NCI-H2196 treated with DMSO at 0.1 percent for 48 hours (cell line): ENCODE measurements around the gene SYNRG.
A peak's percentile ranks its signal among the peaks of the same experiment; 100 is the strongest.

ENCODE experiments used
- DNase-seq: peaks from one replicate; lab custom pipeline; 2025; ENCODE audit not compliant: unreplicated experiment; lab: John Stamatoyannopoulos, UW

Gene SYNRG

DNA sequence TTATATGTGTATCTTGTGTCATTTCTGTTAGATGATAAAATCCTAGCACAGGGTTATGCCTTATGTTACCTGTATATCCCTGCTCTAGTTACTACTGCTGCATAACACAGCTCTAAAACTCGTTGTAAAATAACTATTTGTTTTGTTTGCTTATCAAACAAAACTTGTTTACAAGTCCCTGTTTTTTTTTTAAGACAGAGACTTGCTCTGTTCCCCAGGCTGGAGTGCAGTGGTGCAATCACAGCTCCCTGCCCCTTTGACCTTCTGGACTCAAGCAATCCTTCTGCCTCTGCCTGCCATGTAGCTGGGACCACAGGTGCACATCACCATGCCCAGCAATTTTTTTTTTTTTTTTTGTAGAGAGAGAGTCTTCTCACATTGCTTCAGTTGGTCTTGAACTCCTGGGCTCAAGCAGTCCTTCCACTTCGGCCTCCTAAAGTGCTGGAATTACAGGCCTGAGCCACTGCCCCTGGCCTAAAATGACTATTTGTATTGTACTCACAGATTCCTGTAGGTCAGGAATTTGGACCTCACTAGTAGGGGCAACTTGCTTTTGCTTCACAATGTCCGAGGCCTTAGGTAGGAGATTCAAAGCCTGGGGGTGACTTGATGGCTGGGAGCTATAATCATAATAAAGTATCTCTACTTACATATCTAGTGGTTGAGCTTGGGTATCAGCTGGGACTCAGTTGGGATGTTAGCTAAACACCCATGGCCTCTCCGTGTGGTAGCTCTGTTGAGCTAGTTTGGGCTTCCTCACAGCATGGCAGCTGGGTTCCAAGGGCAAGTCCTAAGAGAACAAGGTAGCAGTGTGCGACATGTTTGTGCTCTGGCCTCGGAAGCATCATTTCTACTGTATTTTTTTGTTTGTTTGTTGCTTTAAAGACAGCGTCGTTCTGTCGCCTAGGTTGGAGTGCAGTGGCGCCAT is 106.9 kb downstream of the SYNRG start:
- DNase-seq = no peak

DNA sequence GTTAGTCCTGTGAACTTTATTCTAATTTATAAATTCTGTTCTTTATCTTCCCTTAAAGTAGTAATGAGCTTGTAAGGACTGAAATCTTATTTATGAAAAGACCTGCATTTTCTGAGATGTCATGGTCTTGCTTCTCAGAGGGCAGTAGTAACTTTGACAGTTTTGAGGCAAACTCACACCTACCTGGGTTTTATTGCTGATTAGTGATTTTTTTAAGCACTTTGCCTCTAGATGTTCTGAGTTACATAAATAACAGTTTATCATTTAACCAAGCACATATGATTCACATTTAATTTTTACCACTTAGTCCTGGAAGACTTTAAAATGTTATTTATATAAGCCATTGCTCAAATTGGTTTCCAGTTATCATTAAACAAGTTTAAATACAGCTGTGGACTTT is 108.8 kb downstream of the SYNRG start:
- DNase-seq = no peak

DNA sequence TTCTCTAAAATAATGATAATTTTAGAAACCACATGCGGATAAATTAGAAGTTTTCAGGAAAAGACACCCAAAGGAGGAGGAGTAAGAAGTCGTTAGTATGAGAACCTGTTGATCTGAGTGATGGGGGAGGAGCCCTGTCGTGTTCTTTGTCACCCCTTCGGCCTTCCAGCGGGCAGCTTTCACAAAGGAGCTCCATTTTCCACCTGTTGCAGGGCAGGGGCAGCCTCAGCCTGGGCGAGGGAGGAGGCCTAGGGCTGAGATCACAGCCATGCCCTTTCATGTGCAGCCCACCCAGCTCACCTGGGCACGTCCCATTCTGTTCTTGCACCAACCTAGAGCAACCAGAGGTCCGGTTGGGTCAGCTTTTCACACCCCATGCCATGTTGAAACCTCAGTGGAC is 114.2 kb downstream of the SYNRG start:
- DNase-seq = no peak

DNA sequence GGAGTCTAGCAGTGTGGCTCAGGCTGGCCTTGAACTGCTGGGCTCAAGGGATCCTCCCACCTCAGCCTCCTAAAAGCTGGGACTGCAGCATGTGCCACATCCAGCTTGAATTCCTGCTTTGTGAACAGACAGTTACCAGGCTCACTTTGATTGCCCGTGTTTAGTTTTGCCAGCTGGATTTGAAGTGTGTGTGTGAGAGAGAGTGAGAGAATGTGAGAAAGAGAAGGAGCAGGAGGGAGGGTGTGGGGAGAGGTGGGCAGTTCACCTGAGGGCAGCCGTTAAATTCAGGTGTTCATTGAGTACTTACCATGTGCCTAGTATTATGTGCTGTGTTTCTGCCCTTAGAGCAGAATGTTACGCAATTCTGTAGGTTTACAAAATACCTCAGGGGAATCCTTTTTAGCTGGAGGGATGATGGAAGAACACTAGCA is 114.8 kb downstream of the SYNRG start:
- DNase-seq = no peak

DNA sequence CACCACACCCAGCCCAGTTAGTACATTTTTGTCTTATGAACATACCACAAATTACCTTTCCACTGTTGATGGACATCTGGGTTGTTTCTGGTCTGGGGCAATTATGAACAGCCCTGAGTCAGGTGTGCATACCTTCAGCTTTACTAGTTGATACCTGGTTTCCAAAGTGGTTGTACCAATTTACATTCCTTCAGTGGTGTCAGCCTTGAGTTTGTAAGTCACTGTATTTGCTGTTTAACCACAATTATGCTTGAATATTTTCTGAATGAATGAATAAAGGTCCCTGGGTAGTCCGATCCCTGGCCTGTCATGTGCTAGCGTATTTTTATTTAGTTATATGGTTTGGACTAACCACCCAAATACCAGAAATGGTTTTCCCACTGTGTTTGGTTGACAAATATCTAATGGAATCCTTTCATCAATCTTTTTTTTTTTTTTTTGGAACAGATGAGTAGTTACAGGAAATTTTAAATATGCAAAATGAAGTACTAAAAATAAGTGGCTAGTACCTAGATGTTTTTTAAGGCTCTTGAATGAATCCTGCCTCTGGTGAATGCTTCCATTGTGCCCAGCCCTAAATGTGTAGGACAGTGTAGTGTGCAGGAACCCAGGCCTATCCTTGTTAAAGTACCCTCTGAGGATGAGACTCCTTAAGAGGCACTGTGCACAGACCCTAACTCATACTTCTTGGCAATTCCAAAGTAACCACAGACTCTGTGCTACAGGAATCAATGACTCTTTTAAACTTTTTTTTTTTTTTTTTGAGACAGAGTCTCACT is 115.8 kb downstream of the SYNRG start:
- DNase-seq = no peak

DNA sequence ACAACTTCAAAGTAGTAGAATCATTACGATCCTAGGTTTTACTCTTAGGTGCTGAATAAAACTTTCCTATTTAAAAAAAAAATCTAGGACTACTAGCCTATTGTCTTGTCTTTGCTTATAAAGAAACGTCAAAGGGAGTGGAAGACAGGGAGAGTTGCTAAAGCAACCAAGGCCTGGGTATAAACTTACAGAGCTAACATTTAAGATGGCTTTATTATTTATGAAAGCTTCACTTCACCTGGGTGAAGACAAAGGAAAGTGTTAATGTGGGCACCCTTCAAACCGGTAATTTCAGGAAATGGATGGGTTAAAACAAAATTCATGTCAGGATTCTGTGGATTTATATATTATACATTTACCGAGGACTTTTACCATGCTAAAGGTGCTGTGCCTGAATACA is 117.1 kb downstream of the SYNRG start:
- DNase-seq = no peak

DNA sequence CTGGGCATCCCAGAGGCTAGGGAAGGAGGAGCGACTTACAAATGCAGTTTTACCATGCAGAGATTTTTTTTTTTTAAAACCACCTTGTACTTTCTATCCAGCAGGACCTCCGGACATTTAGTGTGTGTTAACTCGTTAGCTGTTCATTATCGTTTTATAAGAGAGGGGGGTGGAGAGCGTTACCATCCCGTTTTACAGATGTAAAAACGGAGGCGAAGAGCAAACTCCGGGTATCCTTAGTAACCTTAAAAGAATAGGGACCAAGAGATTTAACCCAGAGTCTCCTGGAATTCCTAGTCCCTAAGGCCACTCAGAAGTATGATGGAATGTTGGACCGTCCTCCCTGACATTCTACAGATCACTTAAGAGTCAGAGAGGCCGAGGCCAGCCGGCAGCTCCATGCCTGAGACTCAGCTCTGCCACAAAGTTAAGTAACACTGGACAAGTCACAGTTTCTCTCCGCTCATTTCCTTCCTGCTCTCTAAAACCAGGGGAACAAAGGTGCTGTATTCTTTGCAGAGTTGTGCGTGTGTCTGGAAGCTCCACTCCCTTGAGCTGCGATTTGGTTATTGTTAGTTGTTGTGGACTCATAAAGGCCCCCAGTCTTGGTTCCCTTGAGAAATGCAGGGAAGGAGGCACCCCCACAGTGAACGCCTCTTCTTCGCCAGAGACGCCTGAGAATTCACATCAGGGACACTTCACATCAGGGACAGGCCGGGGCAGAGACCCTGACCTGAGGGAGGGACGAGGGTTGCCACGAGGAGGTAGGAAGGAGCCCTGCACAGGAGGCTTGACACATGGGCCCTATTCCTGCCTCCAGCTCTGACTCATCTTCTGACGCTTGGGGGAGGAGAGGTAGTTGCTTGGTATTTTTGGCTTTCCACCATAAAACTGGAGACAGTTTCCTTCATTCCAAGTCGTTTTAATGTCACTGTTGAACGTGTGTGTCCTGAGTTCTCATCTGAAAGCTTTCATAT is 118.3 kb downstream of the SYNRG start:
- DNase-seq = no peak

DNA sequence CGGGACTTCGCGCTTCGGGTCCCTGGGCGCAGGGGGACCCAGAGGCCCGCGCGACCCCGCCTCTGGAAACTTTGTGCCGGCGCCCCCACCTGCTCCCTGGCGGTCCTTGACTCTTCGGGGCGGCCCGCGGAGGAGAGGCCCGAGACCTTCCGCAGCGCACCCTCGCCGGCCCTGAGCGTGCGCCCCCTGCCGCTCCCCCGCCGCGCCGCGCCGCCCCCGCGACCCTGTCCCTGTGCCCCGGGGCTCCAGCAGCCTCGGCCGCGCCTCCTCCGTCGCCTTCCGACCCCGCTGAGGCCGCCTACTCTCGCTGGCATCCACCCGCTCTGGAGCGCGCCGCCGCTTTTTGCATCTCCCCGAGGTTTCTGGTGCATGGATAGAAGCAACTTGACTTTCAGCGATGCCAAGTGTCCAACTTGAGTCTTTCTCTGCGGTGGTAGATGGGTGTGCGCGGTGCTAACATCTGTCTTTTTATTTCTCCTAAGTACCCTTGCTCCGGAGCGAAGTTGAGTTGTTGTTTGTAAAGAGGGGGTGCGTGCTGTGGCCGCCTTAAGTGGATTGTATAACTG is 119.1 kb downstream of the SYNRG start:
- no peak for DNase-seq

DNA sequence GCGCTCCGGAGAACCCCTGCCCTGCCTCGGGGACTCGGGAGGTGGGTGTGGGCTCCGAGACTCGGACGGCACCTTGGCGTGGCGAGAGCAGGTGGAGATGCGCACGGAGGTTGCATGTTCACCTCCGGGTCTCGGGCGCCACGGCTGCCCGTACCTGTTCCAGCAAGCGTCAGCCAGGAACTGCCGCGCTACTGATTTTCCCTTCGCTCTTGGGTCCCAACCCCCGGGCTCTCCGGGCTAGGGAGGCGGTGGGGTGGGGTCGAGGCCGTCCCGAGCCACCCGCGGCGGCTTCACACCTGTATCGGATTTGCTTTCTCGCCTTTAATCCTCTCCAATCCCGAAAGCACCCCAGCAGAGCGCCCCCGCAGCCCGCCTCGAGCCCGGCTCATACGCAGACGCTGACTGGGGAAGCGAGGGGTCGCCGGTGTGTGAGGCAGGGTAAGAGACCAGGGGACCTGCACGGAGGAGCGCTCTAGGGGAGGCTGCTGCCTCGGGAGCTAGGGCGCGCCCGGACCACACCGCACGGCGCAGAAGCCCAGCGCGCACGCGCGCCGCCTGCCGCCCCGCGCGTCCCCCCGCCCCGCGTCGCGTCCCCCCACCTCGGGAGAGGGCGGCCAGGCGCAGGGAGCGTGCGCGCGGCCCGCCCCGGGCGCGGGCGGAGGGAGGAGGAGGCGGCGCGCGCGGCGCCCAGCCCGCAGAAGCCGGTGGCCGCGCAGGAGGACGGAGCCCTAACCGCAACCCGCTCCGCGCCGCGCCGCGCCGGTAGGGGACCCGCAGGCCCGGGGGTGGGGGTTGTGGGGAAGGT is 119.8 kb downstream of the SYNRG start, which contains the start of gene DUSP14:
TSS of gene DUSP14 (plus strand) at position 695 of the 805 bp plus-strand sequence. CDS start 22,382 bp downstream, outside the sequence.
- peak; percentile 28 for DNase-seq

DNA sequence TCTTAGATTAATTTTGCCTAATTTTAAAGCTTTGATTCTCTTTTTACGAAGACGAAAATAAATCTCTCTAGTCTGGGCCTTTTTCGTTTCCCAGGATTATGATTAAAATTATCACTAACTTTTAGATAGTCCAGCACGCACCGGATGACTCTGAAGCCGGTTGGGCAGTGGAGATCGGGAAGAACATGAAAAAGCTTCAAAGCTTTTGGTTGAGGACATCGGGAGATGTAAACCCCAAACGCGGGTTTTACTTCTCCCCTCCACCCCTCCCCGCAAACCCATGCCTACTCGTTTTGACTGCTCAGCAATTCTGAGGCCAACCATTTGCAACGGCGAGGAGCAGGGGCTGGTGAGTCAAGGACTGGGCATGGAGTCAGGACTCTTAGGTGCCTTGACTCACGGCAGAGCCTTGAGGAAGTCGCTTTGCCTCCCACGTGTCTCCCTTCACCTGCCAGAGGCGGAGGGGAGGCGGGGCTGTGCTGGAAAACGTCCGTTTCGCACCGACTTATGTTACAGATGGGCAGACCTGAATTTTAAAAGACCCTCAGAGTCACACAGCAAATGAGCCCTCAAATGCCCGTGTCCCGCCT is 120.5 kb downstream of the SYNRG start:
- peak; percentile 12 for DNase-seq

DNA sequence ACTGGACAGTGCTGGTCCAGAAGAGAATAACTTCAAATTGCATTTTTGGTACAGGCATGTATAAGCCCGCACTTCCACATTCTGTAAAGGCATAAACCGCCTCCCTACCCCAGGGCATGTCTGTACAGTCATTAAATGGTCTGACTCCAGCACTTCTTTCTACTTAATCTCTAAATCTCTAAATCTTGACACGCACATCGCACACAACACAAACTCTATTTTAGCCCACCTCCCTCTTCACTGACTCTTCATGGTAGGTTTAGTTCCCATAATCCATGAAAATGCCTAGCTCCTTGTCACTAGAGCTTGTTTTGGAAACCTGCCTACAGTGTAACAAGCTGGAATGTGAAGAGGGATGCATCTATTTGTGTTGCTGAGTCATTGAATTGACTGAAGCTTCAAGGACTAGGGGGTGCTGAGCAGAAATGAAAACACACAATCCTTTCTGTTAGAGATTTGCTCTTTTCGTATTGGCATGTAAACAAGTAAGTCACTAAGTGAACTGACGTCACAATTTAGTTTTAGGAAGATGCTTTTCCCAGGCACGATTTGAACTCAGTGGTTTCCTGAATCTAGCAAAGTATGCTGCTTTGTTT is 121.1 kb downstream of the SYNRG start:
- DNase-seq = peak; percentile 32

DNA sequence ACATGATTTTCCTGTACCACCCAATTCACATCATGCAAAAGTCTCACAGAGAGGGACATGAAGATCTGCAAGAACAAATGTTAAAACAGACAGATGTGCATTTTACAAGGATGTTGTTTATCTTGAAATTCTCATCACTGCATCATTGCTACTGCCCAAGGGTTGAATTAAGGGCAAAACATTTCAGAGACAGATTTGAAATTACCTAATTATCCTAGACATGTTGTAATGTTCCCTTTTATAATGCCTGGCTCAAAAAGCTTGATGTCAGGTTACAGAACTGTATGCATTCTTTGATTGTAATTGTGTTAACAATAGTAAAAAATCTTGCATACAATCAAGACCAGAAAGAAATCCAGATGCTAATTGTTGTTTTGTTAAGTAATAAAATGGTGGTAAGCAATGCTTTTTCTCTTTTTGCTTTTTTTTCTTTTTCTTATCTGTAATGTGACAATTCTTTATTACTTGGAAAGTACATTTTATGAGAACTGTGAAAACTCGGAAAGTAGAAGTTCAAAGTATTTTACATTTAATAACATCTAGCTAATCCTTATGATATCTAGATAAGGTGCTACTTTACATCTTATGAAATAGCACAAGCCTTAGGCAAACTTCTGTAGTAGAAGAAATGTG is 123.2 kb downstream of the SYNRG start:
- DNase-seq = no peak

DNA sequence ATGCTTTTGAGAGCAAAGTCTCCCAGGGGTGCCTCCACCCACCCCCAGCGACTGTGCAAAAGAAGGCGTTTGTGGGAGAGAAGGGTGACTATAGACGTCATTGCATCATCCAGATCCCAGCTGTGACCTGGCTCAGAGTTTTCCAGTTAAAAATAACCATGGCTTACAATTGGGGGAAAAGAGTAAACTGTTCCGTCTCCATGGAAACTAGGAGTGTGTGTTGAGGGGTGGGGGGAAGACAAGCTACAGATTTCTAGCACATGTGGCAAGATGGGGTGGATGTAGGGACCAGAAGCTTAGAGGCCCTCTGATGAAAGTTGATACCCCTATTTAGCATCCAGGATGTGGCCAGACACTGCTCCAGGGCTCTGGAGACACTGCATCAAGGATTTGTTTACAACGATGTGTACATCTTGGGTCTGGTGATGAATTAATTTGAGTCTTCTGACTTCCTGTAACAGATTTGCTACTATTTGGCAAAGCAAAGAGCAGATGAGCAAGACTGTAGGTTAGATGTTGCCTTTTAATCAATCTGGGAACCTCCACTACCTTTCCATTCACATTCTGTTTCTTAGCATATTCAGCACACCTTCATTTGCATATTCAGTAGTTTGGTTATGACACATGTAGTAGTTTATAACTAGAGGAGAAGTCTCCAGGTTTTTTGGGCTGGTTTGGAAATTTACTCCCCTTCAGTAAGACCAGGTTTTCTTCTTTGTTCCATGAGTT is 125.7 kb downstream of the SYNRG start:
- no peak for DNase-seq

DNA sequence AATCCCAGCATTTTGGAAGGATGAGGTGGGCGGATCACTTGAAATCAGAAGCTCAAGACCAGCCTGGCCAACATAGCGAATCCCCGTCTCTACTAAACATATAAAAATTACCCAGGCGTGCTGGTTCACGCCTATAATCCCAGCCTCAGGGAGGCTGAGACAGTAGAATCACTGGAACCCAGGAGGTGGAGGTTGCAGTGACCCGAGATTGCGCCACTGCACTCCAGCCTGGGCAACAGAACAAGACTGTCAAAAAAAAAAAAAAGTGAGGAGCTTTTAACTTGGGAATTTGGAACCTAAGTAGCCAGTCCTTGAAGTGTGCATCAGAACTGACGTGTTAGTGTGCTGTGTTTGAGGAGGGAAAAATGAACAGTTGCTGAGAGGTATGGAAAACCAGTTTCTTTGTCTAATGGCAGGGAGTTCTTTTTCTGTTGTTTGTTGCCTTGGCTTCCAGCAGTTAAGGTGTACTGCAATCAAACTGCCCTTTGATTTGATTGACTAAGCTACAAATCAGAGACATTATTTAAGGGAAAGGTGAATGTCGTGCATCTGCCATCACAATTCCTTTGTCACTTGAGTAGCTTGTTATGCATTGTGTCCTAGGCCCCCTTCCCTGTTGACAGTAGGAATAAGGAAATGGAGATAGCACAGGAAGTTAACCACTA is 128.1 kb downstream of the SYNRG start:
- no peak for DNase-seq

DNA sequence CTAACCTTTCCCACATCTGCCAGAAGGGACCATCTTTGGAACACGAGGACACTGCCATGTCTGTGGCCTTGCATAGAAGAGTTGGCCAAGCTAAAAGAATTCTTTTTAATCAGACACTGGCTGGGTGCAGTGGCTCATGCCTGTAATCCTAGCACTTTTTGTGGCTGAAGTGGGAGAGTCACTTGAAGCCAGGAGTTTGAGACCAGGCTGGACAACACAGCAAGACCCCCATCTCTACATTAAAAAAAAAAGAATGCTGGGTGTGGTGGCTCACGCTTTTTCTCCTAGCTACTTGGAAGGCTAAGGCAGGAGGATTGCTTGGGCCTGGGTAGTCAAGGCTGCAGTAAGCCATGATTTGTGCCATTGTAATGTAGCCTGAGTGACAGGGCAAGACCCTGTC is 128.8 kb downstream of the SYNRG start:
- no peak for DNase-seq

DNA sequence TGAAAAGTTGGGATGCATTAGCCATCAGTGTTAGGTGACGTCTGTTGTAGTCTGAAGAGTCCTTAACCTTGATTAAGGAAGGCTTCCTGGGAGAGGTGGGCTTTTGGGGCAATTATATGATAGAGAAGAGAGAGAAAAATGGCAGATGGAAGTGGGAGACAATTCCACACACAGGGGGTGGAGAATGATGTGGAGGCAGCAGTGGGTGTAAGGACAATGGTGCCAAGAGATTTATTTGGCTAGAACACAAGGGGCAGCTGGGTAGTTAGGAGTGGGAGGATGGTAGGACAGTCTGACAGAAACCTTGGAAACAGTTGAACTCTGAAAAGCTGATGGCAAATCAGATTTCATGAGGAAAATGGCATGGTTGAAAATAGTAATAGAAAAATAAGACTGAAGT is 130.2 kb downstream of the SYNRG start:
- DNase-seq = no peak

DNA sequence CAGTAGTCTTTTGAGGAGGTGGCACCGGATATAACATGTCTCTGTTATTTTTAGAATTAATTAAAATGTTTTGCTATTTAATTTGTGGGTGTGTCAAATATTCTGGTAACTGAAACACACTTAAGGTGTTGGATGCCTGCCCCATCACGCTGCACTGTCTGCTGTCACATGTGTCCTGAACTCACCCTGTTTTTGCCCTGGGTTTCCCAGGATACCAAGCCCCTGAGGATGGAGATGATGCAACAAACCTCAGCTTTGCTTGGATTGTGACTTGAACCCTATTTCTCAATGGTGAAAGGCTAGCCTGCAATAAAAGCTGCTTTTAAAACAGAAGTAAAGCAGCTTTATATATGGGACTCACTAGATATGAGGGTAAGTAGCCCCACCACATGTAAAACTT is 131.0 kb downstream of the SYNRG start:
- DNase-seq = no peak
